Measurements from ENCODE around the gene C10orf95. TPM values are rescaled to one million over a fixed set of nuclear protein-coding genes. Genes with fewer than 3 reads are reported as not detected.

The C10orf95 gene
- total and polyA plus RNA-seq, 10 donors: 0.06 to 0.77 (median 0.33) TPM; not detected in 3

- H3K27ac ChIP-seq: peak overlapping the region in 1 of 8 donors; percentile 14
- no peaks in the 10 kb centered on the region for H3K9me3 ChIP-seq
- H3K36me3 ChIP-seq: peaks cover 0 to 63% (median 52%) of the 10 kb centered on the region in 6 donors
- H3K4me3 ChIP-seq: no peak overlapping the region
- H3K27me3 ChIP-seq (replicated peaks in 1 of 7): peaks cover 0 to 2% (median 0%) of the 10 kb centered on the region in 7 donors
- no peak for DNase-seq
- peaks cover 22 to 59% (median 41%) of the 10 kb centered on the region in 6 donors for H3K4me1 ChIP-seq
- WGBS, 5 donors: 84 to 93% (median 92%) methylated on average over 16 to 18 of the region's 18 CpGs
- TF ChIP-seq POLR2A (IDR thresholded peaks at IDR 0.05) (no peak), POLR2AphosphoS5 (IDR thresholded peaks at IDR 0.05) (peak in 2 of 3 donors; percentile 14 to 53), CTCF (IDR thresholded peaks at IDR 0.05 in 8 of 11, conservative IDR thresholded peaks at IDR 0.05 in 3 of 11) (no peak)
- intact Hi-C loops (cut with DNase I; ENCODE audit: low total_unique reads): no loop called here
These were observed 49.4 kb downstream of the C10orf95 start for GRCh38 chr10:102401735-102402511.

- Histone ChIP-seq H3K27me3 (replicated peaks in 1 of 7) (no peaks in the 10 kb centered on the region), H3K4me1 (peaks cover 28 to 65% (median 47%) of the 10 kb centered on the region in 6 donors), H3K9me3 (no peaks in the 10 kb centered on the region), H3K27ac (peak overlapping the region in 1 of 8 donors; percentile 100), H3K36me3 (peaks cover 0 to 69% (median 58%) of the 10 kb centered on the region in 6 donors), H3K4me3 (no peak overlapping the region)
- WGBS, 5 donors: 84 to 94% (median 92%) methylated on average over 8 of the region's 8 CpGs
- DNase-seq: no peak
- intact Hi-C loops (cut with DNase I; ENCODE audit: low total_unique reads): no loop called here
- TF ChIP-seq CTCF (IDR thresholded peaks at IDR 0.05 in 8 of 11, conservative IDR thresholded peaks at IDR 0.05 in 3 of 11) (no peak), POLR2AphosphoS5 (IDR thresholded peaks at IDR 0.05) (no peak), POLR2A (IDR thresholded peaks at IDR 0.05) (no peak)
These were observed 50.0 kb downstream of the C10orf95 start for GRCh38 chr10:102401342-102401654.

GRCh38 chr10:102400598-102401341 lies 50.6 kb downstream of the C10orf95 start:
- no peak for DNase-seq
- peak overlapping the region in 1 of 8 donors; percentile 100 for H3K27ac ChIP-seq
- WGBS, 5 donors: 90 to 94% (median 92%) methylated on average over 20 to 22 of the region's 22 CpGs
- intact Hi-C loops (cut with DNase I; ENCODE audit: low total_unique reads): no loop called here
- H3K4me3 ChIP-seq: no peak overlapping the region
- H3K36me3 ChIP-seq: peaks cover 0 to 70% (median 58%) of the 10 kb centered on the region in 6 donors
- TF ChIP-seq POLR2AphosphoS5 (IDR thresholded peaks at IDR 0.05): no peak
- TF ChIP-seq POLR2A (IDR thresholded peaks at IDR 0.05): no peak
- no peak for TF ChIP-seq CTCF (IDR thresholded peaks at IDR 0.05 in 8 of 11, conservative IDR thresholded peaks at IDR 0.05 in 3 of 11)
- no peaks in the 10 kb centered on the region for H3K27me3 ChIP-seq (replicated peaks in 1 of 7)
- no peaks in the 10 kb centered on the region for H3K9me3 ChIP-seq
- H3K4me1 ChIP-seq: peaks cover 30 to 71% (median 51%) of the 10 kb centered on the region in 6 donors

GRCh38 chr10:102400076-102400475 lies 51.3 kb downstream of the C10orf95 start:
- no peaks in the 10 kb centered on the region for H3K27me3 ChIP-seq (replicated peaks in 1 of 7)
- peaks cover 0 to 70% (median 58%) of the 10 kb centered on the region in 6 donors for H3K36me3 ChIP-seq
- peak overlapping the region in 6 of 8 donors; percentile 87 to 100 (median 90) for H3K27ac ChIP-seq
- peaks cover 30 to 76% (median 53%) of the 10 kb centered on the region in 6 donors for H3K4me1 ChIP-seq
- TF ChIP-seq POLR2AphosphoS5 (IDR thresholded peaks at IDR 0.05): peak in 1 of 3 donors; percentile 0
- no peak for TF ChIP-seq POLR2A (IDR thresholded peaks at IDR 0.05)
- TF ChIP-seq CTCF (IDR thresholded peaks at IDR 0.05 in 8 of 11, conservative IDR thresholded peaks at IDR 0.05 in 3 of 11): no peak
- WGBS, 5 donors: 86 to 90% (median 90%) methylated on average over 2 to 17 of the region's 17 CpGs
- no peaks in the 10 kb centered on the region for H3K9me3 ChIP-seq
- peak; percentile 79 for DNase-seq
- intact Hi-C loops (cut with DNase I; ENCODE audit: low total_unique reads): no loop called here
- peak overlapping the region in 4 of 8 donors; percentile 49 to 74 (median 56) for H3K4me3 ChIP-seq

All from spleen (tissue), 11 donors.